Smooth muscle cell (in vitro differentiated cells): ENCODE data around the gene JAM3. TPM values are rescaled to one million over a fixed set of nuclear protein-coding genes. Genes with fewer than 3 reads are reported as not detected.

Experiments
- DNase-seq: peaks from one replicate; lab custom pipeline; 2025; ENCODE audit not compliant: unreplicated experiment; lab: John Stamatoyannopoulos, UW
- H2AFZ ChIP-seq: fragments of 200-600 bp; sonication (generic); 2 replicates; pipeline ENCODE4 v1.6.0; 2016; ENCODE audit warnings: antibody characterized with exemption, low read depth, mild to moderate bottlenecking
- H3F3A ChIP-seq: fragments of 200-600 bp; sonication (generic); 2 replicates; pipeline ENCODE4 v1.6.0; 2017; ENCODE audit warnings: antibody characterized with exemption, low read depth
- H3K27ac ChIP-seq: fragments of 200-600 bp; sonication (generic); 2 replicates; pipeline ENCODE4 v1.5.1; 2016; ENCODE audit warnings: low read depth, mild to moderate bottlenecking
- H3K27me3 ChIP-seq: fragments of 200-600 bp; sonication (generic); 2 replicates; pipeline ENCODE4 v1.6.1; 2016; ENCODE audit warnings: low read depth, mild to moderate bottlenecking
- H3K36me3 ChIP-seq: fragments of 200-600 bp; sonication (generic); 2 replicates; pipeline ENCODE4 v1.5.1; 2016; ENCODE audit warnings: low read depth
- H3K4me1 ChIP-seq: fragments of 200-600 bp; sonication (generic); 2 replicates; pipeline ENCODE4 v1.5.1; 2016; ENCODE audit warnings: low read depth
- H3K4me2 ChIP-seq: fragments of 200-600 bp; sonication (generic); 2 replicates; pipeline ENCODE4 v1.6.0; 2016; ENCODE audit warnings: mild to moderate bottlenecking
- H3K4me3 ChIP-seq: fragments of 200-600 bp; sonication (generic); 2 replicates; pipeline ENCODE4 v1.5.1; 2016; ENCODE audit warnings: mild to moderate bottlenecking
- H3K79me2 ChIP-seq: fragments of 200-600 bp; sonication (generic); 2 replicates; pipeline ENCODE4 v1.6.0; 2016; ENCODE audit warnings: low read depth, mild to moderate bottlenecking
- H3K9ac ChIP-seq: fragments of 200-600 bp; sonication (generic); 2 replicates; pipeline ENCODE4 v1.6.0; 2016; ENCODE audit warnings: low read depth
- H3K9me3 ChIP-seq: fragments of 200-600 bp; sonication (generic); replicated peaks from 2 replicates; pipeline ENCODE4 v1.5.1; 2016; ENCODE audit warnings: low read depth
- H4K20me1 ChIP-seq: fragments of 200-600 bp; sonication (generic); 2 replicates; pipeline ENCODE4 v1.6.0; 2016; ENCODE audit warnings: low read depth
- CTCF ChIP-seq: fragments of 200-600 bp; sonication (generic); IDR thresholded peaks from 2 replicates; pipeline ENCODE4 v1.5.1; 2017; ENCODE audit warnings: borderline replicate concordance, mild to moderate bottlenecking, antibody characterized with exemption; ENCODE audit not compliant: insufficient read depth, poor library complexity, severe bottlenecking
- WGBS: methylation state at CpG from one replicate; pipeline ENCODE4 v1.1.7; 2016; ENCODE audit warnings: low lambda C conversion rate; 5-methylcytosine and 5-hydroxymethylcytosine counted together
- polyA plus RNA-seq: library from polyadenylated mRNA; unstranded; fragments of >200 nt; fragmentation: Nextera tagmentation; extraction: Ambion mirVana; gene quantifications from 2 replicates; pipeline ENCODE4 v1.2.1, GENCODE V29; 2016
- total RNA-seq: library from RNA; depleted of rRNA; stranded (reverse); fragments of >200 nt; gene quantifications from 2 replicates; pipeline ENCODE4 v1.2.3, GENCODE V29; 2014

The JAM3 gene
- total and polyA plus RNA-seq, 2 experiments from 2014 or later = 75.5 to 82.9 TPM

GRCh38 chr11:134151083-134151747, 82.3 kb downstream of the JAM3 start:
- H3K4me3 ChIP-seq = no peak overlapping the region
- no peaks in the 10 kb centered on the region for H3K27me3 ChIP-seq
- H3F3A ChIP-seq = no peaks in the 10 kb centered on the region
- H3K27ac ChIP-seq = no peak overlapping the region
- WGBS = 94% methylated on average over 10 of the region's 10 CpGs
- no peaks in the 10 kb centered on the region for H3K36me3 ChIP-seq
- H3K9me3 ChIP-seq = no peaks in the 10 kb centered on the region
- H3K4me2 ChIP-seq = no peak overlapping the region
- no peak for DNase-seq
- no peaks in the 10 kb centered on the region for H3K79me2 ChIP-seq
- H4K20me1 ChIP-seq = no peaks in the 10 kb centered on the region
- no peak overlapping the region for H3K9ac ChIP-seq
- no peak for TF ChIP-seq CTCF
- H2AFZ ChIP-seq = no peak overlapping the region
- no peaks in the 10 kb centered on the region for H3K4me1 ChIP-seq

DNA sequence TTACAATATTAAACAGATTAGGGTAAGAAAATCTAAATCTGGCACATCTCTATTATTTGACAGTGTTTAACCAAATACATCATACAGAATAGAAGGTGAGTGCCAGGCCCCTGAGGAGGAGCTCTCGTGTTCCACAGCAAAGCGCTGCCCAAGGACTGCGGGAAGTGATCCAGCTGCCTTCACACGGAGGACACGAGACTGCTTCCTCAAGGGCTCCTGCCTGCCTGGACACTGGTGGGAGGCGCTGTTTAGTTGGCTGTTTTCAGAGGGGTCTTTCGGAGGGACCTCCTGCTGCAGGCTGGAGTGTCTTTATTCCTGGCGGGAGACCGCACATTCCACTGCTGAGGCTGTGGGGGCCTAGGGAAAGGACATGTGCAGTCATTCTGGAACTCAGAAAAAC, 83.8 kb downstream of the JAM3 start:
- H3K27me3 ChIP-seq = no peaks in the 10 kb centered on the region
- H2AFZ ChIP-seq = no peak overlapping the region
- H3K79me2 ChIP-seq = no peaks in the 10 kb centered on the region
- no peak overlapping the region for H3K27ac ChIP-seq
- H3K4me3 ChIP-seq = no peak overlapping the region
- WGBS = 93% methylated on average over 9 of the region's 9 CpGs
- H4K20me1 ChIP-seq = no peaks in the 10 kb centered on the region
- no peaks in the 10 kb centered on the region for H3F3A ChIP-seq
- H3K4me2 ChIP-seq = no peak overlapping the region
- no peak for DNase-seq
- H3K4me1 ChIP-seq = no peaks in the 10 kb centered on the region
- no peak overlapping the region for H3K9ac ChIP-seq
- no peaks in the 10 kb centered on the region for H3K36me3 ChIP-seq
- no peak for TF ChIP-seq CTCF
- H3K9me3 ChIP-seq = no peaks in the 10 kb centered on the region

GRCh38 chr11:134153147-134153905, 84.5 kb downstream of the JAM3 start:
- Histone ChIP-seq H3K9me3 (no peaks in the 10 kb centered on the region), H3K79me2 (no peaks in the 10 kb centered on the region), H3K36me3 (no peaks in the 10 kb centered on the region), H3K27ac (no peak overlapping the region), H3K4me1 (no peaks in the 10 kb centered on the region), H2AFZ (no peak overlapping the region), H4K20me1 (no peaks in the 10 kb centered on the region), H3K4me3 (no peak overlapping the region), H3K4me2 (no peak overlapping the region), H3F3A (no peaks in the 10 kb centered on the region), H3K27me3 (no peaks in the 10 kb centered on the region), H3K9ac (no peak overlapping the region)
- DNase-seq = no peak
- no peak for TF ChIP-seq CTCF
- 96% methylated on average over 30 of the region's 30 CpGs for WGBS

DNA sequence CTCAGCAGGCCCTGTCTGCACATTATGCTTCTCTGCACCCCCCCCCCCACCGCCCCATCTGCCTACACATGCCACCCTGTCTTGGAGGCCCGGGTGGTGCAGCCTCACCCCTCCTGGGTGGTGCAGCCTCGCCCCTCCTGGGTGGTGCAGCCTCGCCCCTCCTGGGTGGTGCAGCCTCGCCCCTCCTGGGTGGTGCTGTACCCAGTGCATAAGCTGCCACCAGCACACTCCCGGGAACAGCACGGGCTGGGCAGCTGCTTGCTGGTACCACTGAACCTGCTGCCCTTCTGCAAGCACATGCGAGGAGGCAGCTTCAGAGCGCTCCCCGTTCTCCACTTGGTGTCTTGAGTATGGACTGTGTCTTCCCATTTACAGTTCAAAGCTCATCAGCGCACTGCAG, 85.6 kb downstream of the JAM3 start:
- no peaks in the 10 kb centered on the region for H4K20me1 ChIP-seq
- H3K27me3 ChIP-seq = no peaks in the 10 kb centered on the region
- H3F3A ChIP-seq = no peaks in the 10 kb centered on the region
- H3K4me2 ChIP-seq = no peak overlapping the region
- no peak for DNase-seq
- H3K36me3 ChIP-seq = no peaks in the 10 kb centered on the region
- no peak overlapping the region for H2AFZ ChIP-seq
- H3K9ac ChIP-seq = no peak overlapping the region
- H3K79me2 ChIP-seq = no peaks in the 10 kb centered on the region
- no peak overlapping the region for H3K27ac ChIP-seq
- no peaks in the 10 kb centered on the region for H3K9me3 ChIP-seq
- H3K4me3 ChIP-seq = no peak overlapping the region
- 98% methylated on average over 10 of the region's 11 CpGs for WGBS
- no peaks in the 10 kb centered on the region for H3K4me1 ChIP-seq
- TF ChIP-seq CTCF = no peak
